ENCODE data around the gene IQCM.

IQCM gene

DNA sequence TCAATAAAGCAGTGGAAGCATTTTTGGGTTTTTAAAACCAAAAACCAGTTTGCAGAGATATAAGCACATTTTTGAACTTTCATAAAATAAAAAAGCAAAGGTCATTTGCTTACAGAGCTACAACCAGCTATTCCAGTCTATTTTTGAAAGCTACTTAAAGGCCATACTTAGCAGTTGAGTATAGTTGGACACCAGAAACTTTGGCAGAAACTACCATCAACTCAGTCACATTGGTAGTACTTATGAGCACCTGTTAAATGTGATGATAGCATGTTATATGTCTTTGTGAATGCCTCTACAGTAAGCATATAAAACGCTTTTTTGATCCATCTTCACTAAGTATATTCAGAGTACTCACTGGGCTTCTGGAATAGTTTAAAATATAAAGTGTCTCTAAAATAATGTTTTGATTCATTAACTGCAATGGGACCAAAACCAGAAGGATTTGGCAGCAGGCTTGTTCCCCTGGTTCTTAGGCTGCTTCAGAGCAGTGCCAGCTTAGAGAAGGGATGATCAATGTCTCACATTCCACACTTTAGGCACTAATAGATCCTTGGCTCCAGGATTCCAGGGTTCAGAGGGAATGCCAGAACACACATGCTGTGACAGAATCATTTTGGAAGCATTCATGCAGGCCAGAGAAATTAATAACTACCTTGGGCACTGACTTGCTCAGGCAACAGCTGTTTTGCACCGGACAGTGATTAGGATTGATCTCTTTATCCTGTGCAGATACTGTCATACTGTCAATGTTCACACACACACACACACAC, 103.9 kb downstream of the IQCM start:
- no peak for DNase-seq (ENCODE audit: low spot score)

DNA sequence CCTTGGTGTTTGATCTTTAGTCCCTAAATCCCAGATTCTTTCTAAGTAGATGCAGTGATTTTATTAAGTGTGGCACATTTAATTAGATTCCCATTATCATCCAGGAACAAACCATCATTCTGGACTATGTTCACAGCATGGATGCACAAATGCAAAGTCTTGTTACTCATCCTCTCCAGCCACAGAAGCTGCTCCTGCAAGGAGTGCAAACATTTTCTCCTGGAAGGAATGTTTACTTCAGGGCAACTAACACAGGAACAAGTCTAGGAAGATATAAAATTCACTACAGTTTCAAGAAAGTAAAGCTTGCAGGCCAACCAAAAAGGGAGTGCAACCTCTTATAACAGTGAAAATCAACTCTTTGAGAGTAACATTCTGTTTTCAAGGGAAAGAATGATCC, 106.0 kb downstream of the IQCM start:
- DNase-seq (ENCODE audit: low spot score) = no peak

DNA sequence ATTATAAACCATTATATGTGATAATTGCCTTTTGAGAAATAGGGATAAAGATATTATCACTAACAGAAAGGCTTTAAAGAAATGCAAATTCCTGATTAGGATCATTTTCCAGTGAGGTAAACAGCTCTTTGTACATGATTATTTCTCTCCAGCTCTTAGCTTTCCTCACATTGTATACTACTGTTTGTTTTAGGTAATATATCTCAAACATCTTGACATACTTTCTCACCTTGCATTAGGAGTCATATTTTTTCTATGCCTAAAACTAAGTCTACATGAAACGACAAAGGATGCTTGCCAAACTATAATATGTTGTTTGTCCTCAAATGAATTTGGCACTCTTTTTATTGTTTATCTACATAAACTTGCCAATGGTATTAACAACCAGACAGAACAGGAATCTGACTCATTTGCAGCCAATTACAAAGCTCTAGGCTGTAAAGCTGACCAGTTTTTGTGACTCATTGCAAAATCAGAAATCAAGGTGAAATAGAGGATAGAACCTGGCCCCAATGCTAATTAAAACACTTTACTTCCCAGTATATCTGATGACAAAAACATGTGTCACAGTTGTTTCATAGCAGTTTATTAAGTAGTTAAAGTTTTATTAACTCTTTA, 107.0 kb downstream of the IQCM start:
- DNase-seq (ENCODE audit: low spot score) = peak; percentile 61

DNA sequence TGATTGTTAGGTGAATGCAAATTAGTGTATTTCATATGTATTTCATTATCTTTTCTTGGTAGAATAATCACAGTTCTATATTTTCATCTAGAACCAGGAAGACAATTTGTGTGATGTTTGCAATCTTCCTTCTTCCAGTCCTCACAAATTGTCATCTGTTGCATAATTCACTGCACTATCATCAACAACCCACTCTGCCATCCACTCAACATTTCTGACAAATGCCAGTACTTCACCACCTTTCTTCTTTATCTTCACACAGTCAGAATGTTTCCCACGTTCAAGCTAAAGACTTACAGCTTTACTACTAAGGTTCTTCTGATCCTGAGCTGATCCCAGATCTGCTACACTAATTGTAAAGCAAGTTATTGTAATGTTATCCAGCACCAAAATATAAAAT, 107.8 kb downstream of the IQCM start:
- DNase-seq (ENCODE audit: low spot score) = no peak

DNA sequence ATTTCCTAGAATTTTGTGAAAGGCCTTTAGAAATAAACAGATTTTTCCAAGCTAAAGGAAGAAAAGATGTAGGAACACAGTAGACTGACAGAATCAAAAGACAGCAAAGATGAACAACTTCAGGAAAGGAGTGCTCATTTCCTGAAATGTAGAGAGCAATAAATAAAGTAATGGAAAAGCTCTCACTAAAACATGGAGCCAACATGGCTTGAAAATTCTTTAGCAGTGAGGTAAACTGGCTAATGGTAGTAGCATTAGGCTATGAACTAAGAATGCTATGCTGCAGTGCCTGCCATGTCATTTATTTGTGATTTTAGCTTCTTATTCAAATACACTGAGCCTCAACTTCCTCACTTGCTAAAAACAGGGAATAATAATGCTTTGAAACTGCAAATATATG, 108.7 kb downstream of the IQCM start:
- DNase-seq (ENCODE audit: low spot score) = peak; percentile 29

DNA sequence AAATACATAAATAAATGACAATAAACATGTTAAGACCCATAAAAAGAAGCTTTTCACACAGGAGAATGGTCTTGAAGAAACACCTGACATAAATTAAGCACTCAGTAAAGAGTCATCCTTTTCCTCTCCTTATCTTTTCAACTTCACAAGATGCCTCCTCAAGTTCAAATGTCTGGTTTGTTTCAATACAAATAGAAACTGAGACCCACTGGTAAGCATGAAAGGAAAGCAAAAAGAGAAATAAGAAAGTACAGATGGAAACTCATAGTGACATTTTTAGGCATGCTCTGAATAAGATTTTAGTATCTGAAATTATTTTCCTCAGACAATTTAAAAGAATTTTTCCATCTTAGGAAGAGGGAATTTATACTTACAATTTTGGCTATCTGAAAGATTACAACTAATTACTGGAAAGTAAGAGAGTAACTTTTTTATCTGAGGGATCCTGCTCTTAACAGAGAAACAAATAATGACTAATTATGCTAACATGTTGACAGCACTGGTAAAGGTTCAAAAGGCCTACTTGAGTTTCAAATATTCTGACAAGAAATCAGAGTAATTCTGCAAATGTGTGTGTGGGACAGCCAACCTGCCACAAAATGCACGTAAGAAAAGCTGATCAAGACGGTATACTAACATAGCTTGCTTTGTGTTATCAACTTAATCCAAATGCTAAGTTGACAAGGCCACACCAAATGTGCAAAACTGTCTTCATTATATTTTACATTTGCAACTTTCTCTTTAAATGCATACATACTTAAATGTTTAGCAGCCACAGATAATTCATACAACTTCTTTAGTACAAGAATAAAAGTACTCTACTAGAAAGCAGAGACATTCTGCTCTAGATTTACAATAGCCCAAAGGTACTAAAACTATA, 113.0 kb downstream of the IQCM start:
- no peak for DNase-seq (ENCODE audit: low spot score)

DNA sequence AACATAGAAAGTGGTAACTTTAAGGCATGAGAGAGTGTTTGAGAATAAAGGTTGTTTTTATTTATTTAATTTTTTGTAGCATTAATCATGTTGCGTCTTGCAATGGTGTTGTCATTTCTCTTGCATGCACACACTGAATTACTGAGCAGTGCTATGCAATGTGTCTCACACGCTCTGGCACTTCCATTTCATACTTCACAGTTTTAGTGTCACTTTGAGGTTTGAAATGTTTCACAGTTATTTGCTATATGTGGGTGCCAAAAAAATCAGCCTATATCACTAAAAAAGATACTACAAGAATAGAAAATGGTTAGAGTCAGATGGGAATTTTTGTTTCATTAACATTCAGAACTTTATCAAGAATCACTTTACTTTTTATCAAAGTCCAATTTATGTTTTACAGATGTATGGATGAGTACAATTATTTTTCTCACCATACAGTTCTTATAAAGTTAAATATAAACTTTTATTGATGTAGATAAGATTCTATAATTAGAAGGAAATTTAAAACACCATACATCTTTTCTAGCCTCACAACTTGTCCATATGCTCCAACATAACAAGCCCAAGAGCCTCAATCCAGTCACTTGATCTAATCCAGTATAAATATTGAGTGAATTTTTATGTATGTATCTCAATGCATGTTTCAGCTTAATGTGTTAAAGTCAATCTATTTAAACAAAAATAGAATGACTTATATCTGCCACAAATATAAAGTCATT, 114.0 kb downstream of the IQCM start:
- no peak for DNase-seq (ENCODE audit: low spot score)

DNA sequence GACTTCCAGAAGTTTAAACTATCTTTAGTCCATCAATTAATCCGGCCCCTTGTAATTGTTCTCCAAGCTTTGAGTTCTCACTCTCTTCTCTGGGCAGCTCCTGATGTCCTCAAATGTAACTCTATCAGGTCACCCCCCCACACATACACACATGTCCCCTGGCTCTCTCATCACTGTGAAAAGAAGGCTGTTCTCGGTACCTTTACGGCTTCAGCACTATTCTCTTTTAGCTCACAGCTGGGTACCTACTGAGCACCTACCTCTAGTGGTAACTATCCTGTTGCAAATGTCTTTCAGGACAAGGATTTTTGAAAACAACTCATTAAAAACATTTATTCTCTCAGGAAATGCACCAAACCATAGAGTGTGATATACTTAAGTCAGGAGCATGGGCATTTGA, 115.4 kb downstream of the IQCM start:
- no peak for DNase-seq (ENCODE audit: low spot score)

DNA sequence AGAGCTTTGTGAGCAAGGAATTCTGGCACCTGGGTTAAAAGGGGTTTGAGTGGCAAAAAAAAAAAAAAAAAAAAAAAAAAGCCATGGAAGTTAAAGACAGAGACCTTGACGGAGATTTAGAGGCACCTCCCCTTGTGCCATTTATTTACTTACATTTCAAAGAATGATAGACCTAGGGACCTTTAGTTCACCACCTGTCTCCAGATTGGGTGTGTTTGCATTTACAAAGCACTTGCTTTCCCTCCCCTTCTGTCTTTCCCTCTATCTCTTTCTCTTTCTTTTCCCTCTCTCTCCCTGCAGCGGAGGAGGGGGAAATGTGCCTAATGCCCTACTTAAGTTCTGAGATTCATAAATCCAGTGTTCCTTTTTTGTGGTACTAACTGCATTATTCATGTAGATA, 116.0 kb downstream of the IQCM start:
- no peak for DNase-seq (ENCODE audit: low spot score)

DNA sequence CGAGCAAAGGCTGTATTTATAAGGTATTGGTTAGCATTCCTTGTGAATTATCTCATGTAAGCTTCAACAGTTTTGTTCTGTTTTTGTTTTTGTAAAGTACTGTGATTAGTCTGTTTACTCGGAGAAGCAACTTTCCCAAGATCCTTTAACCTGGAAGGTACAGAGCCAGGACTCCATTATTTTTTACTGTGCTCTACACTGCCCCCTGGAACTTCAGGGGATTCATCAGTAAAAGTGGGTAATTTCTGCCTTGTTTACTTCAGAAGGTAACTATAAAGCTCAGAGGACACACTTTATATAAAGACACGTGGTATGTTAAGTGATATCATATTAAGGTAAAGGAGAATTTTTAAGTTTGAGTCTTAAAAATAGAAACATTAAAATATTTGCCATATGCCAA, 124.9 kb downstream of the IQCM start:
- DNase-seq (ENCODE audit: low spot score) = no peak

DNA sequence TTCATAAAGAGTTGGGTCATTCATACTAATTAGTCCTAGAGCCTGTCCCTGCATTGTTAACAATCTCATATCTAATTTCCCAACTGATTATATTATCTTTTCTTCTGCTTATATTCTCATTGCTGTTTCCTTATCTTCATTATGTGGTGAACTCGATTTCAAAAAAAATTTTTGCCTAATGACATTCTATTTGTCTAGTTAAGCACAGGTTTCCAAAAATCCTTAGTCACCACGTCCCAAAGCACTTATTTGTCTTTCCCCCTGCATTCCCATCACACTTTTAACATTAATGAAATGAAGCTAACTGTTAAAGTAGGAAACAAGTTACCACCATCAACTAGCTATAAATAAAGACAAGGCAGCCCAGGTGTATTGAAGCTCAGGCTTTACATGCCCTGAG, 131.1 kb downstream of the IQCM start:
- no peak for DNase-seq (ENCODE audit: low spot score)

DNA sequence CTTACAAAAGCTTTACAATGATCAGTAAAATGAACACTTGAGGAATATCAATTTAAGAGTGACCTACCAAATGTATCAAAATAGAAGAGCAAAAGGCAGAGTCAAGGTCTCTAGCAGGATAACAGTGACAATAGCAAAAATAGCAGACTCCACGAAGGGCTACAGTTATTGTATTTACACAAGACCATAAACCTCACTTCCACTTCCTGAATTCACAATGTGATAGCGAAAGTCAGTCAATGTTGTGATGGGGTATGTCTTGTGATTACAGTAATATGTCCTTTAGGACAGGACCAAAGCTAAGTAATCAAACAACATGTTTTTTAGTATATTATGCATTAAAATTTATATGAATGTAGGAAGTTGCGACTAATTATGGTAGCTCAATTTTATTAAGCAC, 139.6 kb downstream of the IQCM start:
- DNase-seq (ENCODE audit: low spot score) = no peak

DNA sequence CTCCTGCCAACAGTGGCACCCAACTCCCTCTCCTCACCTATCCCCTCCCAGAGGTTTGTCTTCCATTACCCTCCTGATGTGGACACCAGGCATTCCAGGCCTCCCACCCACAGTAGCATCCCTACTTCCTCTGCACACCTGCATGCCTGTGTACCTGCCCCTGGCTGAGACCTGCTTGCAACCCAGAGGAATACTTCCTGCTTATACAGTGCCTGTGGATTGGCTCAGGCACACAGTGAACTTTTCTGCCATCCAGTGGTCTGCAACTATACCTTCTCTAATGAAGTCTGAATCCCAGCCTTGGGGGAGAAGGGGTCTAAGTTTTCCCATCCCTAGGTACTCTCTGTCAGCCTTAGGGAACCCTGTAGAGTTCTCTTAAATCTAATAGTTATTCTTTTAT, 169.9 kb downstream of the IQCM start:
- DNase-seq (ENCODE audit: low spot score) = no peak

DNA sequence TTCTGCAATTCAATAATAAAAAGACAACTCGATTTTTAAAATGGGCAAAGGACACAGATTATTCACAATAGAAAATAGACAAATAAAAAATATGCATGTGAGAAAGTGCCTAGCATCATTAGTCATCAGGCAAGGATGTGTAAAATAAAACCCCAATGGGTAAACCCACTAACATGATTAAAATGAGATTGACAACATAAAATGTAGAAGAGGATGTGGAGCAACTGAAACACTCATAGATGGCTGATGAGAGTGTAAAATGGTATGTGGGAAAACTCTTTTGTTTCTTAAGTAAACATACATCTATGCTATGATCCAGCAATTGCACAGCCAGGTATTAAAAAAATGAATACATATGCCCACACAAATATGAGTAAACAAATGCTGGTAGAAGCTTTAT, 177.6 kb downstream of the IQCM start:
- DNase-seq (ENCODE audit: low spot score) = no peak

DNA sequence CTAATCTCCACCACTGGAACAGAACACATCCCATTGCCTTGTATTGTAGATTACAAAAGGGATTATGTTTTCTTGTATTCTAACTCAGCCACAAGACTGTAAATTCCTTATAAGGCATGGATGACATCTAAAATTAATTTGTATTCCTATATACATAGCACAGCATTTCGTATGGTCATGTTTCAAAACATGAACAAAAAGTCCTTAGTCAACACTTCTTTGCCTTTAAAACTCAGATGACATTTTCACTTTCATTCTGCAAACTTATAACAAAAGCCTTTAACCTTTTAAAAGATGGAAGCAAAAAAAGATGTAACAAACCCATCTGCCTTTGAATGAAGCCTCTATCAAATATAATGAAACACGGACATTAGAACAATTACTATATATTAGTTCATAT, 181.3 kb downstream of the IQCM start:
- no peak for DNase-seq (ENCODE audit: low spot score)

DNA sequence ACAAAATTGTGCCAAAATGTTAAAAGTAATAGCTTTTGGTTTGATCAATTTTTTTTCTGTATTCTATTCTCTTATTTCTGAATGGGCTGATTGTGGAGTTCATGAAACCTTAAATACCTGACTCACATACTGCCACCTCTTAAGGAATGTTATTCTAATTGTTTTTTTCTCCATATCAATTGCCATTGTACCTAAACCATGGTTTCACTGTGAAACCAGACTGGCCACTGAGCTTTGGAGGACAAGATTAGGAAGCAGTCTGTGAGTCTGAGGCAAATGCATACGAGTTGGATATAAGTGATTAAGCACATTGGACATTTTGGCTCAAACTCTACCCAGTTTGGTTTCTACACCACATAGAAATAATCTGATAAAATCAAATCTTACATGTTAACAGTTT, 184.0 kb downstream of the IQCM start:
- DNase-seq (ENCODE audit: low spot score) = no peak

DNA sequence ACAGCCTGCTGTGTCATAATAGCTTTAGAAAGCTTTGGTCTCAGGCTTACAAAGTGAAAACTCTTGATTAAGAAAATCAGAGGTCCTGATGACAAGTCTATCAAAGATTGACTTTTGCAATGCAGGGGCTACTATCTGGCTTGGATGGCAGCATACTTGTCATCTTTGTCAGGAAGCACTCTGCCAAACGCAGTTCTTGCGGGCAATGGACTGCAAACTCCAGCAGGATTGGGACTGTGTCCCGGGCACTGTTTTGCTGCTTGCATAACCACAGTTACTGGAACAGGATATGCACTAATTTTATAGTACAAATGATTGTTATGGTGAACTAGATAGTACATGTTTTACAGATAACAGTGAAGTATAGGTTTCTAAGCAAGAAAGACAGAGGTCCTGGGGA, 185.6 kb downstream of the IQCM start:
- no peak for DNase-seq (ENCODE audit: low spot score)

DNA sequence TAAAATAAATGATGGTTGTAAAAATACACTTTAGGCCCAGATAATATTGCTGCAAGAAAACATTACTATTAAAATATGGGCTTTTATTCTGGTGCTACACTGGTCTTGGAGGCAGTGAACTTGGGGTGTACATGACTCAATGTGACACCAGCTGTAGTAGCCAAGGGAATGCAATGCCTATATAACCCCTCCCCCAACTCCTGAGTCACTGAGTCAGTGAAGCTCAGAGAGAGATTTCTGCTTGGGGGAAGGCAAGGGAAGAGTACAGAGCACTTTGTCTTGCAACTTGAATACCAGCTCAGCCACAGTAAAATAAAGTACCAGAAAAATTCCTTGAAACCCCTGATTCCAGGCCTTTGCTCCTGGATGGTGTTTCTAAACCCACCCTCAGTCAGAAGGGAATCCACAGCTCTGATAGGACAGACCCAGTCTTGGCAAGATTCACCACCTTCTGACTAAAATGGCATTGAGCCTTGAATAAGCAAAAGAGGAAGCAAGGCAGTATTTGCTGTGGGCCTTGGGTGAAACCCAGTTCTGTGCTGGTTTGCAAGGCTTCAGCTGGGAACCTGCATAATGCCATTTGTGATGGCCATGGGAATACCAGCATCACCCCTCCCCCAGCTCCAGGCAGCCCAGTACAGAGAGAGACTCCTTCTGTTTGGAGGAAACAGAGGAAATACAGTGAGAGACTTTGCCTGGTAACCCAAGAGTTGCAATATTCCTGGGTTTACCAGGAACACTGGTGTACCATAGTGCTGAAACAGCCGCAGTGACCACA, 209.9 kb downstream of the IQCM start:
- no peak for DNase-seq (ENCODE audit: low spot score)

DNA sequence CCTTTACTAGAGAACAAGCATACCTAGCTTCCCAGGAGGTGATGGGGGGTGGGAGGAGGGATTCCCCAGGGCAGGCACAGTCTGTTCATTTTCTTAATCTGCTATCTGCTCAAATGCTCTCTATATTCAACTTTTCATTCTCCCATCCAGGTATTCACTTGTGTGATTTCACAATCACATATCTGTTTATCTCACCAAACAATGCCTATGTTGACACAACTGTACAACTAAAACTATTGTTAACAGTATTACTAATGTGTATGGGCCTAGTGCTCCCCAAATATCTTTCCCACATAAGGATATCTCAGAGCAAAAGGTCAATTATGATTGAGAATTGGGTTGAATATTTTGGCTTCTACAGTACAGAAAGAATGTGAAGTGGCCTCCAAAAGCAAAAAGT, 210.8 kb downstream of the IQCM start:
- no peak for DNase-seq (ENCODE audit: low spot score)

DNA sequence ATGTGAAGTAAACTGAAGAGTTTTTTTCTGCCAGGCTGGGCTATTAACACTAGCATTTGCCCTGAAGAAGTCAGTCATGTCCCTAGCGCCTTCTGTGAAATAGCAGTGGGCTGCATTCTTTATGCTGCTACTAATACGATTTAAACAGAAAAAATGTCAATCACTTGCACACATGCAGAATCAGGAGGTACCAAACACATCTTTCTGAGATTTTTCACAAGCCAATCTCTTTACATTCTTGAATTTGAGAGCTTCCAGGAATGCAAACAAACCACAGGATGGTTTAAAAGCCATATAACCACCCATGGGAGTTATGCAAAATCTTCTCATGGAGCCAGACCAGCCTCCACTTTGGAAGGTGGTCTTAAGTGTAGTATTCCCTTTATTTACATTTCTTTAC, 220.1 kb downstream of the IQCM start:
- DNase-seq (ENCODE audit: low spot score) = no peak

DNA sequence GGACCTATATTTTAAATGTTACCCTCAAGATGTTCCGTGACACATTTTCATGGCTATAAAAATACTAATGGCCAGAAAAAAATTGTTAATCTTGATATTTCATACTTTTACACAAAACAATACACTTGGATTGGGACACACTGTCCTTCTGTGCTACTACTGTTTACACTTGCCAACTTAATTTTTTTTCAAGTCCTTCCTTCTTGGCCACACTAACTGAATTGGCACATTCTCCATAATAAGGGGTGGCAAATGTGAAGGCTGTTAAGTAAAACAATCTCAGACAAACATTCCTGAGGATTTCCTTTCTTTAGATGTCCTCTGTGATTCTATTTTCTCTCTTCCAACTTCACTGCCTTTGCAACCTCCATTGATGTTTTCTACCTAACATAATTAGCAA, 225.8 kb downstream of the IQCM start:
- DNase-seq (ENCODE audit: low spot score) = no peak

DNA sequence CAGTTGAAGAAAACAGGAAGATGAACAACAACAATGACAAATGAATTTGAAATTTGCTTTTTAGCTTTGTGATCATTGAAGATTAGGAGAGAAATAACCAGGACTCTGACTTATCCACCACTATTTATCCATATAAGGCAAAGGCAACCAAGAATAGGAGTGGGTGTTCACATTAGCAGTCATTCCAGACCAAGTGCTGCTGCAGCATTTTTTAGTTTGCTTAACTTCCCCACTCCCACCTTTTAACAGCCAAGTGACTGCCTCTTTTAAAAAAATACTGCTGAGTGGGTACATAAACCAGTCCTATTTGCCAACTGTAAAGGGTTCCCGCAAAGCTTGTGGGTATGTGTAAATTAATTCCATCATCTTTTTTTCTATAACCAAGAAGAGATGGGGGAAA, 230.9 kb downstream of the IQCM start:
- DNase-seq (ENCODE audit: low spot score) = no peak
